ENCODE data around the gene YWHAH.

The YWHAH gene

GRCh38 chr22:31983911-31984656 lies 39.7 kb downstream of the YWHAH start:
- DNase-seq (ENCODE audit: low read depth): no peak

- DNase-seq (ENCODE audit: low read depth): no peak
Measured at GRCh38 chr22:31987218-31987617, 42.9 kb downstream of the YWHAH start.

- no peak for DNase-seq (ENCODE audit: low read depth)
Measured at GRCh38 chr22:31991102-31991839, 46.9 kb downstream of the YWHAH start.

GRCh38 chr22:31995046-31995445 lies 50.7 kb downstream of the YWHAH start:
- no peak for DNase-seq (ENCODE audit: low read depth)

DNA sequence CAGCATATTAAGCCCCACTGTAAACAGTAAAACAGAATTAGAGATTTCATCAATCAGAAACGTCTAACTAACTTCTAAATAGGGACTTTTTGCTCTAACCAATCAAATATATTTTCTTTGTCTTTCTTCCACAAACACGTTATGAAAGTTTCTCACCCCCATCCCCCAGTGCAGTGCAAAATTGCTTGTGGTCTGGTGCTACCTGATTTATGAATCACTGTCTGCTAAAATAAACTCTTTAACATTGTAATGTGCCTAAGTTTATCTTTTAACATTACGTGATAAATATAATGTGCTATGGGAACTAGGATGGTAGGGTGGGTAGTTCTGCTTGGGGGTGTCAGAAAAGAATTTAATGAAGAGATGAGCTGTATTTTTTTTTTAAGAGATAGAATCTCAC lies 51.5 kb downstream of the YWHAH start:
- no peak for DNase-seq (ENCODE audit: low read depth)

DNA sequence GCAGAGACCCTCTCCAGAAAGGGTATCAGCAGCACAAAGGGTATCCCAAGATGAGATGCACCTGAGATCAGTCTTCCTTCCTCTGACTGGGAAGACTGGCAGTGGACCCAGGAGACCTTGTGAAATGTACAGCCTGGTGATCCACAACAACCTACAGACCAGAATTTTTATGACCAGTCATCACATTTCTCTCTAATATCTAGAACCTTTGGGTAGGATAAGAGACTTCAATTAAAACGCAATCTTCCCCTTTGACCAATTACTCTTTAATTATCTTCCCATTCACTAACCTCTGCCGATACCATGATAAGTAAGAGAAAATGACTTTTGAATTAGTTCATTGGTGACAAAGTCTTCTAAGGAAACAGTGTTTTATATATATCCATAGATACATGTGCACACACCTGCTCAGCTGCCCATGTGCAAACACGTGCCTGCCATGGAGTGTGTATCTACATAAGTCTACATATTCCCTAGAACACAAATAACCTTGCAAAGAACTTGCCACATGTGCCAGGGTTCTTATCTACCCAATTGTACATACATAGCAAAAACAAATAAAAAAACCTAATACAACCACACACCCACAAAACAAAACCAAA lies 54.5 kb downstream of the YWHAH start:
- DNase-seq (ENCODE audit: low read depth): no peak

GRCh38 chr22:32000181-32000580 lies 55.8 kb downstream of the YWHAH start:
- DNase-seq (ENCODE audit: low read depth): no peak

DNA sequence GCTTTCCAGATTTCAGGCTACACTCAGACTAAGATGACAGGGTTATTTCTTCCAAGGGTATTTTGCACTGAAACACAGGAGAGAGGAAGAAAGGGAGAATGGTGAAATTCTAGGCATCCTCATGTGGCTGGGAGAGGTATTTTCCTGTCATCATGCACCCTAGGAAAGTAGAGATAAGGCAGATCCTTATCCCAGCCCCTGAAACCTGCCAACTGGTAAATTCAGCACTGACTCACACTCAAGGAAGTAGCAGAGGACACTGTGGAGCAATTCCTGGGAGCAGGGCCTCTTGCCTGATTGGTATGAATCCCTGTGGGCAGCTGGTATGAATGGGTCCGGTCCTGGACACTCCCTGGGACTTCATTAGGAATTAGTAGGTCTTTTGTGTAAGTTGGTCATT lies 61.1 kb downstream of the YWHAH start:
- no peak for DNase-seq (ENCODE audit: low read depth)

All from stimulated activated CD4-positive, alpha-beta T cell treated with anti-CD3 and anti-CD28 coated beads, Interleukin-2, amount 100 ng/mL, for 4 hours (primary cell).